ENCODE data around the gene GPHN.

- no peak for TF ChIP-seq POLR2A (IDR thresholded peaks at IDR 0.05; ENCODE audit: low read depth, low read length)
- no peak for TF ChIP-seq SPI1 (IDR thresholded peaks at IDR 0.05; ENCODE audit: low read depth, low read length)
- no peak for TF ChIP-seq TAF1 (IDR thresholded peaks at IDR 0.05; ENCODE audit: low read depth, low read length)
- no peak for TF ChIP-seq POLR2AphosphoS5 (IDR thresholded peaks at IDR 0.05; ENCODE audit: low read depth, low read length)
- no peak for TF ChIP-seq PAX5 (IDR thresholded peaks at IDR 0.05; ENCODE audit: insufficient read depth, low read length, severe bottlenecking)
These were observed 345.4 kb downstream of the GPHN start for GRCh38 chr14:66853311-66853710.
